Psoas muscle (tissue), 8 donors: Measurements from ENCODE around the gene GCN1. TPM values are rescaled to one million over a fixed set of nuclear protein-coding genes. Genes with fewer than 3 reads are reported as not detected.

ENCODE experiments used
- ATAC-seq, 4 donors: fragments of 200-7000 bp; cut with Tn5 transposase; one replicate each; pipeline ENCODE4 v1.9.1; 2020; ENCODE audit warnings: moderate library complexity in 3 of 4, mild to moderate bottlenecking in 2 of 4
- DNase-seq, 2 donors: peaks; one replicate each; pipeline ENCODE4 v3.0.0-alpha.2; 2020
- H3K27ac ChIP-seq: fragments of 200-600 bp; one replicate; pipeline ENCODE4 v1.8.0; 2022
- H3K27me3 ChIP-seq, 3 donors: fragments of 200-600 bp in 1 of 3; one replicate each; pipeline versions ENCODE4 v1.6.1 to v1.8.0; 2013 to 2022; ENCODE audit warnings: low read length in 2 of 3, mild to moderate bottlenecking in 2 of 3, moderate library complexity in 1 of 3; ENCODE audit not compliant: insufficient read depth in 3 of 3
- H3K36me3 ChIP-seq, 2 donors: fragments of 200-600 bp in 1 of 2; one replicate each; pipeline versions ENCODE4 v1.6.1 to v1.8.0; 2013 to 2022; ENCODE audit warnings: low read depth in 1 of 2, mild to moderate bottlenecking in 1 of 2, moderate library complexity in 1 of 2; ENCODE audit not compliant: insufficient read depth in 1 of 2
- H3K4me1 ChIP-seq: fragments of 200-600 bp; one replicate; pipeline ENCODE4 v1.8.0; 2022
- H3K4me3 ChIP-seq: fragments of 200-600 bp; one replicate; pipeline ENCODE4 v1.8.0; 2022; ENCODE audit warnings: mild to moderate bottlenecking
- H3K9me3 ChIP-seq: fragments of 200-600 bp; one replicate; pipeline ENCODE4 v1.8.0; 2022
- CTCF ChIP-seq: fragments of 200-600 bp; IDR thresholded peaks from one replicate; pipeline ENCODE4 v1.8.0; 2022; ENCODE audit warnings: antibody characterized with exemption
- WGBS, 3 donors: extraction: QIAGEN DNeasy Blood & Tissue Kit; methylation state at CpG; one replicate each; pipeline versions ENCODE4 v1.1.6 to v1.1.7; 2013; 5-methylcytosine and 5-hydroxymethylcytosine counted together
- intact Hi-C, 2 donors: fragments of 100-400 bp; cut with DNase I; formaldehyde crosslinking; loops; one replicate each; pipeline versions ENCODE4 v1.11.0 to v1.14.2; 2022
- polyA plus RNA-seq, 3 donors: library from polyadenylated mRNA; stranded (reverse); fragments of 200-250 nt; gene quantifications; one replicate each; pipeline ENCODE4 v1.2.3, GENCODE V29; 2013
- total RNA-seq, 4 donors: library from RNA; stranded (reverse); fragmentation: NEBNext Ultra II Directional in 2 of 4; extraction: Animal tissue kit (Norgen Biotek cat#: 25700) in 2 of 4; gene quantifications; one replicate each; pipeline versions ENCODE4 v1.2.1 to v1.2.4, GENCODE V29; 2021 to 2023
- donor health status: healthy with polysubstance abuse.
- donor health status: DM: no; HTN: no; CAD: no; lungs with moderate emphysema.
- donor health status: Bipolar disorder and iron deficiency.
- donor health status: healthy.
- donor health status: DM: yes; HTN: yes; CAD: no.
- donor health status: DM: no; HTN: no; CAD: no.
- donor health status: DM: no; HTN: no; CAD: no.
- donor health status: DM: yes; HTN: yes; CAD: no.

Gene GCN1
- total and polyA plus RNA-seq, 7 donors = 19.6 to 80.9 (median 63.1) TPM

- intact Hi-C loops = no loop called here
- H3K4me1 ChIP-seq = no peaks in the 10 kb centered on the region
- no peak for DNase-seq
- H3K9me3 ChIP-seq = no peaks in the 10 kb centered on the region
- H3K27me3 ChIP-seq = no peaks in the 10 kb centered on the region
- no peak overlapping the region for H3K27ac ChIP-seq
- 93 to 95% (median 95%) methylated on average over 4 of the region's 4 CpGs for WGBS, 3 donors
- peaks cover 19 to 93% of the 10 kb centered on the region in 2 donors for H3K36me3 ChIP-seq
- no peak for ATAC-seq
- no peak for TF ChIP-seq CTCF
- H3K4me3 ChIP-seq = no peak overlapping the region
Observed at GRCh38 chr12:120168337-120168736, 26.2 kb downstream of the GCN1 start.

GRCh38 chr12:120167529-120168095 is 26.9 kb downstream of the GCN1 start:
- intact Hi-C loops = no loop called here
- peaks cover 19 to 93% of the 10 kb centered on the region in 2 donors for H3K36me3 ChIP-seq
- no peak overlapping the region for H3K27ac ChIP-seq
- no peaks in the 10 kb centered on the region for H3K27me3 ChIP-seq
- H3K9me3 ChIP-seq = no peaks in the 10 kb centered on the region
- H3K4me1 ChIP-seq = no peaks in the 10 kb centered on the region
- WGBS, 3 donors = 86 to 93% (median 88%) methylated on average over 6 of the region's 6 CpGs
- no peak for ATAC-seq
- no peak overlapping the region for H3K4me3 ChIP-seq
- no peak for TF ChIP-seq CTCF
- no peak for DNase-seq

GRCh38 chr12:120164293-120164692 is 30.2 kb downstream of the GCN1 start:
- H3K4me1 ChIP-seq = no peaks in the 10 kb centered on the region
- no peak for TF ChIP-seq CTCF
- H3K27me3 ChIP-seq = no peaks in the 10 kb centered on the region
- H3K27ac ChIP-seq = no peak overlapping the region
- no peaks in the 10 kb centered on the region for H3K9me3 ChIP-seq
- ATAC-seq = peak; percentile 51 to 69 (median 60)
- DNase-seq = no peak
- H3K36me3 ChIP-seq = peaks cover 16 to 93% of the 10 kb centered on the region in 2 donors
- no peak overlapping the region for H3K4me3 ChIP-seq
- WGBS, 3 donors = 47 to 80% (median 59%) methylated on average over 11 of the region's 11 CpGs
- intact Hi-C loops = no loop called here

GRCh38 chr12:120162763-120163162 is 31.8 kb downstream of the GCN1 start:
- peaks cover 7 to 93% of the 10 kb centered on the region in 2 donors for H3K36me3 ChIP-seq
- no peaks in the 10 kb centered on the region for H3K27me3 ChIP-seq
- H3K9me3 ChIP-seq = no peaks in the 10 kb centered on the region
- no peak for ATAC-seq
- no peak overlapping the region for H3K27ac ChIP-seq
- no peak for DNase-seq
- no peaks in the 10 kb centered on the region for H3K4me1 ChIP-seq
- WGBS, 3 donors = 80 to 88% (median 86%) methylated on average over 8 of the region's 8 CpGs
- TF ChIP-seq CTCF = no peak
- intact Hi-C loops = no loop called here
- no peak overlapping the region for H3K4me3 ChIP-seq

- ATAC-seq = no peak
- H3K4me1 ChIP-seq = no peaks in the 10 kb centered on the region
- H3K27me3 ChIP-seq = no peaks in the 10 kb centered on the region
- H3K9me3 ChIP-seq = no peaks in the 10 kb centered on the region
- no peak overlapping the region for H3K27ac ChIP-seq
- 74 to 88% (median 77%) methylated on average over 11 of the region's 11 CpGs for WGBS, 3 donors
- H3K4me3 ChIP-seq = no peak overlapping the region
- intact Hi-C loops = no loop called here
- no peak for TF ChIP-seq CTCF
- H3K36me3 ChIP-seq = peaks cover 12 to 93% of the 10 kb centered on the region in 2 donors
- DNase-seq = no peak
Observed at GRCh38 chr12:120161852-120162251, 32.7 kb downstream of the GCN1 start.
